ENCODE data around the gene SMARCC1.

GRCh38 chr3:47663630-47664240 is 118.0 kb downstream of the SMARCC1 start:
- TF ChIP-seq CTCF (IDR thresholded peaks at IDR 0.05): no peak
- TF ChIP-seq POLR2A (IDR thresholded peaks at IDR 0.05): no peak
